NCI-H2196 treated with DMSO at 0.1 percent for 48 hours (cell line): Measurements from ENCODE around the gene EDC4.

Experiments
- DNase-seq: peaks from one replicate; lab custom pipeline; 2025; ENCODE audit not compliant: unreplicated experiment; lab: John Stamatoyannopoulos, UW

EDC4 gene

DNA sequence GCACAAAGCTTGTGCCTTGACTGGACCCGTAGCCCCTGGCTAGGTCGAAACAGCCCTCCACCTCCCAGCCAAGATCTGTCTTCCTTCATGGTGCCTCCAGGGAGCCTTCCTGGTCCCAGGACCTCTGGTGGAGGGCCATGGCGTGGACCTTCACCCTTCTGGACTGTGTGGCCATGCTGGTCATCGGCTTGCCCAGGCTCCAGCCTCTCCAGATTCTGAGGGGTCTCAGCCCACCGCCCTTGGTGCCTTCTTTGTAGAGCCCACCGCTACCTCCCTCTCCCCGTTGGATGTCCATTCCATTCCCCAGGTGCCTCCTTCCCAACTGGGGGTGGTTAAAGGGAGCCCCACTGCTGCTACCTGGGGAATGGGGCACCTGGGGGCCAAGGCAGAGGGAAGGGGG lies 55.3 kb downstream of the EDC4 start:
- no peak for DNase-seq

DNA sequence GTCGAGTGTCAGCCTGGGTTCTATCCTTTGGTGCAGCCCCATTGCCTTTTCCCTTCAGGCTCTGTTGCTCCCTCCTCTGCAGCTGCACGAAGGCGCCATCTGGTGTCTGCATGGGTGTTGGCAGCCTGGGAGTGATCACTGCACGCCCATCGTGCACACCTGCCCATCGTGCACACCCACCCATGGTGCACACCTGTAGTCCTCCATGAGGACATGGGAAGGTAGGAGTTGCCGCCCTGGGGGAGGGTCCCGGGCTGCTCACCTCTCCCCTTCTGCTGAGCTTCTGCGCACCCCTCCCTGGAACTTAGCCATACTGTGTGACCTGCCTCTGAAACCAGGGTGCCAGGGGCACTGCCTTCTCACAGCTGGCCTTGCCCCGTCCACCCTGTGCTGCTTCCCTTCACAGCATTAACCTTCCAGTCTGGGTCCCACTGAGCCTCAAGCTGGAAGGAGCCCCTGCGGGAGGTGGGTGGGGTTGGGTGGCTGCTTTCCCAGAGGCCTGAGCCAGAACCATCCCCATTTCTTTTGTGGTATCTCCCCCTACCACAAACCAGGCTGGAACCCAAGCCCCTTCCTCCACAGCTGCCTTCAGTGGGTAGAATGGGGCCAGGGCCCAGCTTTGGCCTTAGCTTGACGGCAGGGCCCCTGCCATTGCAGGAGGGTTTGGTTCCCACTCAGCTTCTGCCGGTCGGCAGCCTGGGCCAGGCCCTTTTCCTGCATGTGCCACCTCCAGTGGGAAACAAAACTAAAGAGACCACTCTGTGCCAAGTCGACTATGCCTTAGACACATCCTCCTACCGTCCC lies 55.9 kb downstream of the EDC4 start:
- no peak for DNase-seq

DNA sequence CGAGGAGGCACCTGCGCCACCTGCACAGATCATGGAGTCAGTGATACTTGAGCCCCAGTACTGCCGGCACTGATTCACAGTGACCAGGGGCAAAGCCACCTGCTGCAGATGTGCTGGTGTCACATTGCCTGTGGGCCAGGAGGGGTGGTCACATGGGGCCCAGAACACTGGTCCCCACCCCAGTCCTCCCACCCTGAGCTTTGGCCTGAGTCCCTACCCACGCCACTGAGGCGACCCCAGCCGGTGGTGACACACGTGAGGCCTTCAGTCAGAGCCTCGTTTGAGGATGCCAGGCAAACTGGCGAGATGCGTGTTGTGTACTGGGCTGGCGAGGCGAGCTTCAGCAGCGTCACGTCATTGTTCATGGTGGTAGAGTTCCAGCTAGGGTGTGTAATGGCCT lies 57.3 kb downstream of the EDC4 start:
- no peak for DNase-seq

DNA sequence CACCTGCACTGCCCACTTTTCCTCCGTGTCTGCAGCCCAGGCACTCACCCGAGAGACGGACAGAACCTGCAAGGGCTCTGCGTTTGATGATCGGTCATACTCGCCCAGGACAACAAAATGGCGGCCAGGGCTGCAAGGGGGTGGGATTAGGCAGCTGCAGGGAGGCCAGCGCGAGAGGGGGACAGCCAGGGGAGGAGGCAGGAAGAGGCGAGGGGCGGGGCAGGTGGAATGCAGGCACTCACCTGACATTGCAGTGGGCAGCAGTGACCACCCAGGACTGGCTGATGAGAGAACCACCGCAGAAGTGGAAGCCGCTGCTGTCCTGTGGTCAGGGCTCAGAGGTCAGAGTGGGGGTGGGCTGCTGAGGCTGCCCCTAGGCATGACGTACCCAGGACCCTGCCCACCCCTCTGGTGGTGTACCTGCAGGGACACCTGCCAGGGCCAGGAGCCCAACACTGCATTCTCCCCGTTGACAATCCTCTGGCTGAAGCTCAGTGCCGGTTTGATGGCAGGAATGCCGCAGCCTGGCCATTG lies 57.9 kb downstream of the EDC4 start:
- no peak for DNase-seq
